ENCODE data around the gene GALNT16. TPM values are rescaled to one million over a fixed set of nuclear protein-coding genes. Genes with fewer than 3 reads are reported as not detected.
A peak's percentile ranks its signal among the peaks of the same experiment; 100 is the strongest.

Gene GALNT16
- total and polyA plus RNA-seq, 11 donors: 17.0 to 81.6 (median 51.3) TPM

GRCh38 chr14:69392481-69392880 is 132.5 kb downstream of the GALNT16 start:
- 78 to 98% (median 97%) methylated on average over 3 of the region's 3 CpGs for WGBS, 4 donors
- peaks cover 0 to 89% (median 80%) of the 10 kb centered on the region in 9 donors for H3K36me3 ChIP-seq

GRCh38 chr14:69395929-69396328 is 136.0 kb downstream of the GALNT16 start:
- H3K4me1 ChIP-seq: peaks cover 6 to 59% (median 43%) of the 10 kb centered on the region in 12 donors
- DNase-seq: no peak
- H3K9me3 ChIP-seq: no peaks in the 10 kb centered on the region
- intact Hi-C loops (cut with DNase I): loop anchor here in 2 of 10 donors (5.0 to 10.0 kb wide), 2 partner anchors 66 to 261 kb away; no protein-coding TSS in a partner anchor
- H3K36me3 ChIP-seq: peaks cover 0 to 56% (median 52%) of the 10 kb centered on the region in 9 donors
- ATAC-seq: no peak
- 88 to 89% (median 88%) methylated on average over 4 of the region's 4 CpGs for WGBS, 4 donors
- H3K27me3 ChIP-seq: no peaks in the 10 kb centered on the region
- no peak for TF ChIP-seq POLR2A (IDR thresholded peaks at IDR 0.05)
- no peak for TF ChIP-seq CTCF (IDR thresholded peaks at IDR 0.05)
- H3K27ac ChIP-seq: no peak overlapping the region
- H3K4me3 ChIP-seq: no peak overlapping the region

More at GRCh38 chr14:69392481-69392880, 132.5 kb downstream of the GALNT16 start:
- intact Hi-C loops (cut with DNase I): loop anchor here in 1 of 10 donors (10.0 kb wide), 1 partner anchor 258 kb away; no protein-coding TSS in a partner anchor
- peaks cover 0 to 39% (median 26%) of the 10 kb centered on the region in 12 donors for H3K4me1 ChIP-seq
- H3K9me3 ChIP-seq: no peaks in the 10 kb centered on the region
- no peak for DNase-seq
- no peak for ATAC-seq
- no peak for TF ChIP-seq CTCF (IDR thresholded peaks at IDR 0.05)
- TF ChIP-seq POLR2A (IDR thresholded peaks at IDR 0.05): no peak
- no peak overlapping the region for H3K27ac ChIP-seq
- H3K27me3 ChIP-seq: no peaks in the 10 kb centered on the region
- H3K4me3 ChIP-seq: no peak overlapping the region

- H3K4me3 ChIP-seq: peak within 1 kb of the TSS; percentile 52 to 95 (median 80)
- intact Hi-C loops (cut with DNase I): loop anchor here in 3 of 10 donors (2.0 to 10.0 kb wide), 3 partner anchors 64 to 263 kb away; no protein-coding TSS in a partner anchor
- WGBS, 4 donors: 0 to 1% (median 0%) methylated on average over 42 to 53 of the region's 53 CpGs
- peaks cover 10 to 63% (median 45%) of the 10 kb centered on the region in 12 donors for H3K4me1 ChIP-seq
- H3K27ac ChIP-seq: peak within 1 kb of the TSS; percentile 81 to 97 (median 90)
- H3K9me3 ChIP-seq: no peaks in the 10 kb centered on the region
- peak in 1 of 12 donors; percentile 8 for TF ChIP-seq CTCF (IDR thresholded peaks at IDR 0.05)
- TF ChIP-seq POLR2A (IDR thresholded peaks at IDR 0.05): peak in 1 of 2 donors; percentile 41
- peak; percentile 97 to 98 (median 98) for ATAC-seq
- peaks cover 0 to 33% (median 31%) of the 10 kb centered on the region in 9 donors for H3K36me3 ChIP-seq
- no peaks in the 10 kb centered on the region for H3K27me3 ChIP-seq
- peak; percentile 96 to 97 (median 97) for DNase-seq
These were observed 138.3 kb downstream of the GALNT16 start, which contains the start of the genes ERH and SLC39A9 for GRCh38 chr14:69398053-69398817. Gene ERH (minus strand): TSS chr14:69398299. CDS start chr14:69398233, 66 bp downstream. Gene SLC39A9 (plus strand): TSS chr14:69398692. CDS start chr14:69399370, 678 bp downstream.

GRCh38 chr14:69398818-69399210 is 138.9 kb downstream of the GALNT16 start:
- peak in 2 of 4 donors; percentile 0 to 34 for ATAC-seq
- DNase-seq: no peak
- H3K4me1 ChIP-seq: peaks cover 10 to 63% (median 45%) of the 10 kb centered on the region in 12 donors
- H3K27ac ChIP-seq: peak overlapping the region; percentile 81 to 97 (median 90)
- peaks cover 0 to 28% (median 25%) of the 10 kb centered on the region in 9 donors for H3K36me3 ChIP-seq
- intact Hi-C loops (cut with DNase I): loop anchor here in 3 of 10 donors (2.0 to 10.0 kb wide), 3 partner anchors 63 to 264 kb away; no protein-coding TSS in a partner anchor
- peak overlapping the region; percentile 52 to 95 (median 80) for H3K4me3 ChIP-seq
- TF ChIP-seq POLR2A (IDR thresholded peaks at IDR 0.05): no peak
- peak in 1 of 12 donors; percentile 1 for TF ChIP-seq CTCF (IDR thresholded peaks at IDR 0.05)
- H3K9me3 ChIP-seq: no peaks in the 10 kb centered on the region
- H3K27me3 ChIP-seq: no peaks in the 10 kb centered on the region
- WGBS, 4 donors: 0 to 1% (median 1%) methylated on average over 18 of the region's 18 CpGs

Measured in heart left ventricle (tissue), 16 donors.